HepG2 (cell line): ENCODE data around the gene KLF9. TPM values are rescaled to one million over a fixed set of nuclear protein-coding genes. Genes with fewer than 3 reads are reported as not detected.

Source experiments
- ATAC-seq: fragments of 200-7000 bp; cut with Tn5 transposase; 3 replicates; pipeline ENCODE4 v1.9.1; 2020; ENCODE audit warnings: mild to moderate bottlenecking, moderate library complexity
- BruUV-seq: library from RNA; stranded (reverse); fragments of 400-500 nt; replicated peaks from 2 replicates; lab custom pipeline; 2021; lab: Mats Ljungman, UMichigan
- CTCF ChIA-PET: fragments of 300-600 bp; formaldehyde crosslinking; extraction: SDS; loops from one replicate; lab custom pipeline; 2021; ENCODE audit warnings: low total read pairs, inconsistent platforms, low intra/inter-chr PET ratio; lab: Yijun Ruan, JAX
- POLR2A ChIA-PET: fragments of 350-600 bp; sonication (Branson Sonifier 250); formaldehyde crosslinking; loops from one replicate; lab custom pipeline; 2020; ENCODE audit warnings: antibody characterized with exemption, inconsistent platforms; lab: Yijun Ruan, JAX
- DNase-seq: peaks from one replicate; pipeline ENCODE4 v3.0.0-alpha.2; 2015; ENCODE audit warnings: low spot score
- FAIRE-seq: peaks from 3 replicates; lab custom pipeline; 2011; peaks lifted over from hg19 to GRCh38; lab: Jason Lieb, UNC
- H2AFZ ChIP-seq: one replicate; pipeline ENCODE4 v1.6.1; 2011; ENCODE audit warnings: low read length, inconsistent platforms
- H3K27ac ChIP-seq: fragments of 300-600 bp; 3 replicates; pipeline ENCODE4 v1.8.0; 2011; ENCODE audit warnings: mixed run types, mild to moderate bottlenecking, mixed read lengths, low read length, inconsistent platforms; ENCODE audit not compliant: insufficient read depth; ENCODE audit errors: extremely low read length
- H3K27me3 ChIP-seq, 2 experiments: fragments of 200-600 bp in 1 of 2; 2 replicates in 1 of 2; 3 replicates in 1 of 2; pipeline versions ENCODE4 v1.6.0 to v1.8.0; 2011; ENCODE audit warnings: low read length in 2 of 2, mild to moderate bottlenecking in 2 of 2, moderate library complexity in 2 of 2, inconsistent platforms in 1 of 2; ENCODE audit not compliant: insufficient read depth in 2 of 2, control insufficient read depth in 1 of 2
- H3K36me3 ChIP-seq, 2 experiments: fragments of 200-600 bp in 1 of 2; replicated peaks in 1 of 2; 2 replicates in 1 of 2; 3 replicates in 1 of 2; pipeline versions ENCODE4 v1.5.1 to v1.8.0; 2011; ENCODE audit warnings: low read length in 2 of 2, inconsistent platforms in 1 of 2; ENCODE audit not compliant: insufficient read depth in 2 of 2, control insufficient read depth in 1 of 2
- H3K4me1 ChIP-seq: 2 replicates; pipeline ENCODE4 v1.5.1; 2012; ENCODE audit warnings: low read length, inconsistent platforms; ENCODE audit not compliant: insufficient read depth
- H3K4me2 ChIP-seq: 2 replicates; pipeline ENCODE4 v1.6.0; 2011; ENCODE audit warnings: low read depth, low read length, inconsistent platforms
- H3K4me3 ChIP-seq, 3 experiments: fragments of 200-600 bp in 1 of 3; sonication (generic), shearing (Covaris generic) in 1 of 3; replicated peaks in 1 of 3; 2 replicates each; pipeline ENCODE4 v1.5.1; 2011 to 2016; ENCODE audit warnings: low read length in 3 of 3, inconsistent platforms in 2 of 3, low read depth in 2 of 3, mild to moderate bottlenecking in 2 of 3, control low read depth in 1 of 3, mixed read lengths in 1 of 3; ENCODE audit not compliant: insufficient read depth in 1 of 3
- H3K79me2 ChIP-seq: one replicate; pipeline ENCODE4 v1.6.1; 2011; ENCODE audit warnings: low read length, inconsistent platforms; ENCODE audit not compliant: insufficient read depth
- H3K9ac ChIP-seq: 2 replicates; pipeline ENCODE4 v1.6.0; 2011; ENCODE audit warnings: mild to moderate bottlenecking, low read depth, low read length, inconsistent platforms; ENCODE audit not compliant: insufficient read depth
- H3K9me3 ChIP-seq: 2 replicates; pipeline ENCODE4 v1.5.1; 2012; ENCODE audit warnings: mild to moderate bottlenecking, low read length
- H4K20me1 ChIP-seq: 2 replicates; pipeline ENCODE4 v1.6.0; 2011; ENCODE audit warnings: inconsistent platforms, mild to moderate bottlenecking, low read length, moderate library complexity; ENCODE audit not compliant: insufficient read depth
- GZF1 ChIP-seq: sonication (generic); formaldehyde crosslinking; IDR thresholded peaks from 2 replicates; pipeline ENCODE4 v1.5.1; 2020; ENCODE audit warnings: mild to moderate bottlenecking, missing genetic modification reagents
- HES4 ChIP-seq: sonication (generic); formaldehyde crosslinking; IDR thresholded peaks from 2 replicates; pipeline ENCODE4 v1.9.0; 2021; ENCODE audit warnings: mild to moderate bottlenecking, missing genetic modification reagents, borderline replicate concordance
- HNF4A ChIP-seq: sonication (generic); formaldehyde crosslinking; IDR thresholded peaks from 2 replicates; pipeline ENCODE4 v1.4.0; 2020; ENCODE audit warnings: missing genetic modification reagents
- HNRNPH1 ChIP-seq: fragments of 200-400 bp; formaldehyde crosslinking; optimal IDR thresholded peaks from 2 replicates; pipeline ENCODE3; 2017; ENCODE audit warnings: mild to moderate bottlenecking, low read depth, low read length
- JUN ChIP-seq: sonication (generic); formaldehyde crosslinking; IDR thresholded peaks from 2 replicates; pipeline ENCODE4 v1.4.0; 2020; ENCODE audit warnings: mild to moderate bottlenecking, missing genetic modification reagents
- KLF11 ChIP-seq: IDR thresholded peaks from 2 replicates; pipeline ENCODE4 v1.6.1; 2016; ENCODE audit warnings: missing compliant biosample characterization
- MEIS1 ChIP-seq: sonication (generic); formaldehyde crosslinking; IDR thresholded peaks from 2 replicates; pipeline ENCODE4 v1.9.0; 2021; ENCODE audit warnings: mild to moderate bottlenecking, missing genetic modification reagents, moderate library complexity, borderline replicate concordance
- MLXIP ChIP-seq: sonication (generic); formaldehyde crosslinking; IDR thresholded peaks from 2 replicates; pipeline ENCODE4 v1.9.0; 2021; ENCODE audit warnings: missing genetic modification reagents, borderline replicate concordance
- NFYC ChIP-seq: IDR thresholded peaks from 2 replicates; pipeline ENCODE4 v1.6.1; 2016; ENCODE audit warnings: missing genetic modification reagents, missing compliant biosample characterization
- NONO ChIP-seq, 2 experiments: fragments of 450-650 bp in 1 of 2; sonication (generic) in 1 of 2; formaldehyde crosslinking in 1 of 2; IDR thresholded peaks in 1 of 2; conservative IDR thresholded peaks in 1 of 2; 2 replicates each; pipeline versions ENCODE4 v1.6.1 to v1.8.0; 2017 to 2022; ENCODE audit warnings: mild to moderate bottlenecking in 1 of 2, missing genetic modification reagents in 1 of 2, moderate library complexity in 1 of 2
- PHF21A ChIP-seq: sonication (generic); formaldehyde crosslinking; IDR thresholded peaks from 2 replicates; pipeline ENCODE4 v1.5.0; 2020; ENCODE audit warnings: mild to moderate bottlenecking, missing genetic modification reagents
- ZKSCAN8 ChIP-seq: IDR thresholded peaks from 2 replicates; pipeline ENCODE4 v1.6.1; 2016; ENCODE audit warnings: borderline replicate concordance, missing genetic modification reagents, missing compliant biosample characterization
- ZNF337 ChIP-seq: sonication (generic); formaldehyde crosslinking; IDR thresholded peaks from 2 replicates; pipeline ENCODE4 v1.5.1; 2020; ENCODE audit warnings: missing genetic modification reagents, low read depth, mild to moderate bottlenecking, borderline replicate concordance
- ZNF574 ChIP-seq: sonication (generic); formaldehyde crosslinking; IDR thresholded peaks from 2 replicates; pipeline ENCODE4 v1.4.0; 2020; ENCODE audit warnings: missing genetic modification reagents
- ZNF607 ChIP-seq: sonication (generic); formaldehyde crosslinking; IDR thresholded peaks from 2 replicates; pipeline ENCODE4 v1.5.1; 2020; ENCODE audit warnings: missing genetic modification reagents, mild to moderate bottlenecking, borderline replicate concordance
- ZNF776 ChIP-seq: sonication (generic); formaldehyde crosslinking; IDR thresholded peaks from 2 replicates; pipeline ENCODE4 v1.4.0; 2020; ENCODE audit warnings: mild to moderate bottlenecking, missing genetic modification reagents
- ZSCAN21 ChIP-seq: sonication (generic); formaldehyde crosslinking; IDR thresholded peaks from 2 replicates; pipeline ENCODE4 v1.8.0; 2022; ENCODE audit warnings: mild to moderate bottlenecking, missing genetic modification reagents, moderate library complexity, borderline replicate concordance
- ZSCAN29 ChIP-seq: sonication (generic); formaldehyde crosslinking; conservative IDR thresholded peaks from 2 replicates; pipeline ENCODE4 v1.4.0; 2020; ENCODE audit warnings: mild to moderate bottlenecking, missing genetic modification reagents
- ZZZ3 ChIP-seq: sonication (generic); formaldehyde crosslinking; IDR thresholded peaks from 2 replicates; pipeline ENCODE4 v1.4.0; 2020; ENCODE audit warnings: missing genetic modification reagents, mild to moderate bottlenecking, borderline replicate concordance
- WGBS: methylation state at CpG from one replicate; pipeline ENCODE4 v1.1.6; 2017; ENCODE audit warnings: low lambda C conversion rate; 5-methylcytosine and 5-hydroxymethylcytosine counted together
- in situ Hi-C: cut with HindIII; loops from 2 replicates; pipeline ENCODE4 v1.10.0; 2017; ENCODE audit warnings: low pct_unique_long_range_greater_than_20kb; ENCODE audit not compliant: extremely low pct_ligation_motif_present
- intact Hi-C: fragments of 100-400 bp; cut with micrococcal nuclease; formaldehyde crosslinking; loops from one replicate; pipeline ENCODE4 v1.10.0; 2022; ENCODE audit not compliant: unreplicated experiment
- polyA plus RNA-seq, 8 experiments: library from polyadenylated mRNA; depleted of rRNA in 3 of 8; stranded (reverse) in 7 of 8; unstranded in 1 of 8; fragments of >200 nt; fragmentation: Illumina TruSeq in 4 of 8; extraction: Trizol in 4 of 8; gene quantifications; 2 replicates each; pipeline versions ENCODE4 v1.2.1 to v1.2.3, GENCODE V29; 2011 to 2016; ENCODE audit warnings: low read depth in 4 of 8, missing spikeins in 1 of 8, mixed read lengths in 1 of 8; ENCODE audit not compliant: insufficient read depth in 1 of 8
- total RNA-seq, 5 experiments: library from RNA; depleted of rRNA; stranded (reverse); fragments of >200 nt; fragmentation: Illumina TruSeq; extraction: Trizol; gene quantifications; 2 replicates each; pipeline ENCODE4 v1.2.3, GENCODE V29; 2016; ENCODE audit warnings: low read depth in 1 of 5

KLF9 gene
- total and polyA plus RNA-seq, 2 of the 13 experiments (the other 11 are each of a cell fraction or from before 2014, with no cell fraction given), result 5.7 to 7.2 TPM

DNA sequence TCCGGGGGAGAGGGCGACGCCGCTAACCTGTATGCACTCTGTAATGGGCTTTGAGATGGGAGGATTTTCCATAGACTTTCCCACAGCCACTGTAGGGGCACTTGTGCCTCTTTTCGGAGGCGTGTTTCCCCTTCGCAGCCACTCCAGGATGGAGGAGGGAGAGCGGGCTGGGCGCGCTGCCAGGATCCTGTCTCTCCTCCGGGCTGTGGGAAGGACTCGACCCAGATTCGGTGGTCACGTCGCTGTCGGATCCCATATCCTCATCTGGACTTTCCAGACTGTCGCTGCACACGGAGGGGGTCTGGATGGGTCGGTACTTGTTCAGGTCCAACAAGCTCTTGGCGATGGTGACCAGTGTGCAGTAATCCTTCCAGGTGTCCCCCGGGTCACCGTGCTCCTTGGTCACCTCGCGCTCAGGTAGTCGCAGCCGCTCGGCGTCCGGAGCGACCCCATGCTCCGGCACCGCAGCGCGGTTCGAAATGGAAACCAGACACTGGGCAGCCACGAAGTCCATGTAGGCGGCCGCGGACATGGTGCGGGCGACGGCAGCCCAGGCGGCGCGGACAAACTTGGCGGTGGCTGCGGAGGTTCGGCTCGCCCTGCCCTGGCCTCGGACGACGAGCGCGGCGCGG is 1.5 kb downstream of the KLF9 start:
- Histone ChIP-seq H3K27ac (peak overlapping the region; percentile 80), H3K79me2 (peaks cover 47% of the 10 kb centered on the region), H3K4me1 (peaks cover 46% of the 10 kb centered on the region), H3K4me2 (peak overlapping the region; percentile 99), H3K4me3 (peak overlapping the region; percentile 74 to 88 (median 84)), H3K36me3 (no peaks in the 10 kb centered on the region), H3K27me3 (peaks cover 0 to 9% of the 10 kb centered on the region in 2 experiments; a peak in 2 of 5 replicates), H3K9ac (peak overlapping the region; percentile 89), H3K9me3 (no peaks in the 10 kb centered on the region), H4K20me1 (peaks cover 12% of the 10 kb centered on the region; the same call in 1 of the 2 replicates), H2AFZ (no peak overlapping the region)
- WGBS, result 0% methylated on average over 15 of the region's 56 CpGs
- POLR2A ChIA-PET, result interaction anchor here (0.8 to 3.4 kb wide), 6 partner anchors 8 to 653 kb away, joined by 3 to 49 read pairs (median 4); partner anchors contain the start of gene PTAR1
- intact Hi-C loops (loop anchor here (1.0 to 5.0 kb wide), 4 partner anchors 7 to 156 kb away; partner anchors contain the start of gene SMC5), in situ Hi-C loops (loop anchor here (10.0 kb wide), 1 partner anchor 148 kb away; no protein-coding TSS in a partner anchor)
- BruUV-seq, result no TSS peak
- CTCF ChIA-PET, result no interaction called here
- peak; percentile 37 for DNase-seq
- peak; percentile 68 for ATAC-seq
- no peak for FAIRE-seq
- TF ChIP-seq ZKSCAN8, result no peak
- no peak for TF ChIP-seq GZF1
- no peak for TF ChIP-seq JUN (CRISPR knock-in tag)
- TF ChIP-seq ZNF607 (CRISPR knock-in tag), result no peak
- 0 out of 2 replicates have a peak, but pooled peaks have one; percentile 65 for TF ChIP-seq HES4 (CRISPR knock-in tag)
- no peak for TF ChIP-seq ZZZ3 (CRISPR knock-in tag)
- TF ChIP-seq NONO (IDR thresholded peaks at IDR 0.05), result no peak
- TF ChIP-seq NONO (CRISPR knock-in tag; conservative IDR thresholded peaks at IDR 0.05), result peak; percentile 2; the same call in 1 of the 2 replicates
- no peak for TF ChIP-seq ZSCAN29 (CRISPR knock-in tag)
- no peak for TF ChIP-seq MLXIP (CRISPR knock-in tag)
- TF ChIP-seq ZNF574 (CRISPR knock-in tag), result no peak
- TF ChIP-seq ZNF337 (CRISPR knock-in tag), result no peak
- no peak for TF ChIP-seq HNRNPH1
- TF ChIP-seq NFYC, result no peak
- no peak for TF ChIP-seq MEIS1 (CRISPR knock-in tag)
- peak; percentile 41; the same call in 1 of the 2 replicates for TF ChIP-seq HNF4A (CRISPR knock-in tag)
- TF ChIP-seq PHF21A (CRISPR knock-in tag), result no peak
- 0 out of 2 replicates have a peak, but pooled peaks have one; percentile 23 for TF ChIP-seq ZNF776
- no peak for TF ChIP-seq KLF11 (CRISPR knock-in tag)
- peak; percentile 62 for TF ChIP-seq ZSCAN21 (CRISPR knock-in tag)
